Stimulated activated effector memory CD8-positive, alpha-beta T cell treated with anti-CD3 and anti-CD28 coated beads, Interleukin-12 subunit alpha, Interleukin-12 subunit beta, amount 100 ng/mL, for 72 hours (primary cell): ENCODE results near the gene PLBD1.

Experiments
- ATAC-seq: fragments of 150-1000 bp; cut with Tn5 transposase; 2 replicates; pipeline ENCODE4 v1.10.0; 2021
- DNase-seq, 2 donors: peaks; one replicate each; pipeline ENCODE4 v3.0.0; 2021 to 2022; ENCODE audit warnings: low spot score in 2 of 2
- H3K27ac Mint-ChIP-seq: one replicate; pipeline ENCODE4 v1.8.0; 2022; ENCODE audit warnings: mild to moderate bottlenecking, mixed read lengths
- H3K36me3 Mint-ChIP-seq: one replicate; pipeline ENCODE4 v1.8.0; 2022; ENCODE audit warnings: mild to moderate bottlenecking, mixed read lengths
- H3K4me1 Mint-ChIP-seq: one replicate; pipeline ENCODE4 v1.8.0; 2022; ENCODE audit warnings: mixed read lengths
- H3K4me3 Mint-ChIP-seq: one replicate; pipeline ENCODE4 v1.8.0; 2022; ENCODE audit warnings: mild to moderate bottlenecking, mixed read lengths
- H3K9me3 Mint-ChIP-seq: one replicate; pipeline ENCODE4 v1.8.0; 2022; ENCODE audit warnings: mixed read lengths

PLBD1 gene

GRCh38 chr12:14482361-14482760, 85.3 kb downstream of the PLBD1 start:
- ATAC-seq = no peak
- H3K9me3 Mint-ChIP-seq = no peaks in the 10 kb centered on the region
- no peaks in the 10 kb centered on the region for H3K4me1 Mint-ChIP-seq
- no peak overlapping the region for H3K4me3 Mint-ChIP-seq
- H3K27ac Mint-ChIP-seq = peak overlapping the region; percentile 32
- H3K36me3 Mint-ChIP-seq = peaks cover 100% of the 10 kb centered on the region
- no peak for DNase-seq

- H3K4me1 Mint-ChIP-seq = no peaks in the 10 kb centered on the region
- DNase-seq = no peak
- no peaks in the 10 kb centered on the region for H3K9me3 Mint-ChIP-seq
- no peak for ATAC-seq
- no peak overlapping the region for H3K4me3 Mint-ChIP-seq
- peaks cover 100% of the 10 kb centered on the region for H3K36me3 Mint-ChIP-seq
- no peak overlapping the region for H3K27ac Mint-ChIP-seq
These were observed 86.5 kb downstream of the PLBD1 start for GRCh38 chr12:14481201-14481600.

GRCh38 chr12:14479004-14479403, 88.7 kb downstream of the PLBD1 start:
- Mint-ChIP-seq H3K4me3 (no peak overlapping the region), H3K9me3 (peaks cover under 1% of the 10 kb centered on the region), H3K4me1 (no peaks in the 10 kb centered on the region), H3K36me3 (peaks cover 100% of the 10 kb centered on the region), H3K27ac (peak overlapping the region; percentile 23)
- DNase-seq (no peak), ATAC-seq (peak; percentile 97)

- Mint-ChIP-seq H3K27ac (no peak overlapping the region), H3K4me1 (peaks cover 5% of the 10 kb centered on the region), H3K4me3 (no peak overlapping the region), H3K9me3 (peaks cover 20% of the 10 kb centered on the region), H3K36me3 (peaks cover 100% of the 10 kb centered on the region)
- ATAC-seq (no peak), DNase-seq (no peak)
These were observed 93.9 kb downstream of the PLBD1 start for GRCh38 chr12:14473707-14474287.

GRCh38 chr12:14471497-14471896, 96.2 kb downstream of the PLBD1 start:
- DNase-seq (no peak), ATAC-seq (peak; percentile 45)
- peaks cover 20% of the 10 kb centered on the region for H3K9me3 Mint-ChIP-seq
- H3K27ac Mint-ChIP-seq = no peak overlapping the region
- H3K4me3 Mint-ChIP-seq = no peak overlapping the region
- peaks cover 100% of the 10 kb centered on the region for H3K36me3 Mint-ChIP-seq
- H3K4me1 Mint-ChIP-seq = peaks cover 5% of the 10 kb centered on the region

GRCh38 chr12:14460212-14460841, 107.4 kb downstream of the PLBD1 start:
- Mint-ChIP-seq H3K4me1 (peaks cover 21% of the 10 kb centered on the region), H3K36me3 (peaks cover 93% of the 10 kb centered on the region), H3K4me3 (no peak overlapping the region), H3K9me3 (no peaks in the 10 kb centered on the region), H3K27ac (peak overlapping the region; percentile 56)
- DNase-seq (no peak), ATAC-seq (no peak)

- peaks cover 54% of the 10 kb centered on the region for H3K4me1 Mint-ChIP-seq
- H3K4me3 Mint-ChIP-seq = peak overlapping the region; percentile 43
These were observed 113.4 kb downstream of the PLBD1 start for GRCh38 chr12:14454098-14454907.

More at GRCh38 chr12:14454098-14454907, 113.4 kb downstream of the PLBD1 start:
- H3K36me3 Mint-ChIP-seq = peaks cover 100% of the 10 kb centered on the region
- peak overlapping the region; percentile 26 for H3K27ac Mint-ChIP-seq
- no peaks in the 10 kb centered on the region for H3K9me3 Mint-ChIP-seq
- DNase-seq (peak in 1 of 2 donors; percentile 65), ATAC-seq (peak; percentile 95)
